Measurements from ENCODE around the gene DUSP1. TPM values are rescaled to one million over a fixed set of nuclear protein-coding genes. Genes with fewer than 3 reads are reported as not detected.

Gene DUSP1
- total and polyA plus RNA-seq, 9 of the 15 experiments (the other 6 are each of a cell fraction or from before 2014, with no cell fraction given) = 2.1 to 14.2 (median 8.5) TPM

GRCh38 chr5:172776235-172776594, 5.2 kb upstream of the DUSP1 start:
- DNase-seq (ENCODE audit: extremely low read depth in 1 of 4, low spot score in 3 of 4) (no peak), ATAC-seq (no peak), FAIRE-seq (no peak)
- Histone ChIP-seq H3K27me3 (ENCODE audit: control insufficient read depth in 2 of 2, insufficient read depth in 2 of 2, low read length in 2 of 2) (no peaks in the 10 kb centered on the region), H2AFZ (ENCODE audit: low read depth, low read length) (no peak overlapping the region), H3K9ac (ENCODE audit: insufficient read depth in 1 of 2, low read depth in 2 of 2, low read length in 2 of 2) (no peak overlapping the region), H3K9me1 (ENCODE audit: control insufficient read depth, insufficient read depth, low read length) (no peaks in the 10 kb centered on the region), H3K27ac (ENCODE audit: extremely low read depth, low read depth, low read length) (no peak overlapping the region), H3K79me2 (ENCODE audit: control insufficient read depth, insufficient read depth, low read length) (no peaks in the 10 kb centered on the region), H3K4me2 (ENCODE audit: insufficient read depth, low read length) (no peak overlapping the region), H3K9me3 (replicated peaks; ENCODE audit: control insufficient read depth, insufficient read depth, low read depth, low read length) (no peaks in the 10 kb centered on the region), H3K36me3 (ENCODE audit: control insufficient read depth, insufficient read depth, low read length) (no peaks in the 10 kb centered on the region), H4K20me1 (replicated peaks; ENCODE audit: control insufficient read depth, insufficient read depth, low read length) (no peaks in the 10 kb centered on the region), H3K4me3 (no peak overlapping the region), H3K4me1 (replicated peaks in 1 of 2; ENCODE audit: control insufficient read depth in 2 of 2, insufficient read depth in 2 of 2, low read length in 2 of 2) (peaks cover 48 to 54% of the 10 kb centered on the region in 2 experiments)
- TF ChIP-seq ZBTB40 (IDR thresholded peaks at IDR 0.05) = peak; percentile 95
- TF ChIP-seq ZBTB40 (CRISPR knock-in tag; IDR thresholded peaks at IDR 0.05) = peak; percentile 88
- TF ChIP-seq ZNF764 (CRISPR knock-in tag; IDR thresholded peaks at IDR 0.05; ENCODE audit: low read depth) = no peak
- intact Hi-C loops (cut with micrococcal nuclease) = loop anchor here (10.0 kb wide), 1 partner anchor 549 kb away; the partner anchor contains the start of gene STC2
- WGBS (ENCODE audit: insufficient coverage, low coverage, missing lambda C conversion rate) = 46% methylated on average over 2 of the region's 2 CpGs
- in situ Hi-C loops (cut with MboI) = no loop called here
- BruUV-seq (replicated peaks) = no TSS peak
- CTCF ChIA-PET (ENCODE audit: low intra/inter-chr PET ratio) = interaction anchor here (0.6 kb wide), 1 partner anchor 372 kb away, joined by 4 read pairs; no protein-coding TSS in a partner anchor
- POLR2A ChIA-PET = interaction anchor here (1.3 kb wide), 1 partner anchor 12 kb away, joined by 3 read pairs; no protein-coding TSS in a partner anchor
